ENCODE data around the gene GRM4.

Gene GRM4

DNA sequence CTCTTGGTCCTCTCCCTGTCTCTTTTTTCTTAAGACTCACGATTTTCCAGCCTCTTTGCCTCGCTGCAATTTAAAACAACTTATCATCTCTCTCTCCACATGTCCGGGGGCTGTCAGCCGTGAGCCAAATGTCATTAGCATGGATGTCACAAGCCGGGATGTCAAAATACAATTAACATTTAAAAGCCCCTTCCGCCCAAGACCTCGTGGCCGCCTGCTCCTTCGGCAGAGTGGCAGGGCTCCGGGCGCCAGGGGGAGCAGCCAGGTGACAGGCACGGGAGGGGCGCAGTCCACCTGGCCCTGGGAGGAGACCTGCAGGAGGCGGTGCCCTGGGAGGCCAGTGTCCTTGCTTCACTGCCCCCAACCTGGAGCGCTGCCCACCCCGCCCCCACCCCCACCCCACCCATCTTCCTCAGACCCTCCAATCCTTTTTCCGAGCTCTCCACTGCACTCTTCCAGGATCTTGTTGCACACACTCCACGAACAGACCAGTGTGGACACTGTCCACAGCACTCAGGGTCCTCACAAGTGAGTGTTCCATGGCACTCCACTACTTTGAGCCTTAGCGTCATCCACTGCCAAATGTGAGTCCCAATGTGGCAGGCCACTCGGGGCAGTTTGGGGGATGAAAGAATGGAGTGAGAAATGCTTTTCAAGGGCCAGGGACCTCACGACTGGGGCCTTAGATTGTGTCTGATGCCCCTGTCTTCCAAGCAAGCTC, 5.6 kb upstream of the GRM4 start:
- TF ChIP-seq, protein P1, sequence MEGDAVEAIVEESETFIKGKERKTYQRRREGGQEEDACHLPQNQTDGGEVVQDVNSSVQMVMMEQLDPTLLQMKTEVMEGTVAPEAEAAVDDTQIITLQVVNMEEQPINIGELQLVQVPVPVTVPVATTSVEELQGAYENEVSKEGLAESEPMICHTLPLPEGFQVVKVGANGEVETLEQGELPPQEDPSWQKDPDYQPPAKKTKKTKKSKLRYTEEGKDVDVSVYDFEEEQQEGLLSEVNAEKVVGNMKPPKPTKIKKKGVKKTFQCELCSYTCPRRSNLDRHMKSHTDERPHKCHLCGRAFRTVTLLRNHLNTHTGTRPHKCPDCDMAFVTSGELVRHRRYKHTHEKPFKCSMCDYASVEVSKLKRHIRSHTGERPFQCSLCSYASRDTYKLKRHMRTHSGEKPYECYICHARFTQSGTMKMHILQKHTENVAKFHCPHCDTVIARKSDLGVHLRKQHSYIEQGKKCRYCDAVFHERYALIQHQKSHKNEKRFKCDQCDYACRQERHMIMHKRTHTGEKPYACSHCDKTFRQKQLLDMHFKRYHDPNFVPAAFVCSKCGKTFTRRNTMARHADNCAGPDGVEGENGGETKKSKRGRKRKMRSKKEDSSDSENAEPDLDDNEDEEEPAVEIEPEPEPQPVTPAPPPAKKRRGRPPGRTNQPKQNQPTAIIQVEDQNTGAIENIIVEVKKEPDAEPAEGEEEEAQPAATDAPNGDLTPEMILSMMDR (IDR thresholded peaks at IDR 0.05; ENCODE audit: control insufficient read depth, insufficient read depth, low read depth, low read length, missing control alignments) = no peak
- H3K4me3 ChIP-seq (ENCODE audit: control insufficient read depth, low read depth, low read length) = no peak overlapping the region
- no peak for DNase-seq (ENCODE audit: low read depth)

DNA sequence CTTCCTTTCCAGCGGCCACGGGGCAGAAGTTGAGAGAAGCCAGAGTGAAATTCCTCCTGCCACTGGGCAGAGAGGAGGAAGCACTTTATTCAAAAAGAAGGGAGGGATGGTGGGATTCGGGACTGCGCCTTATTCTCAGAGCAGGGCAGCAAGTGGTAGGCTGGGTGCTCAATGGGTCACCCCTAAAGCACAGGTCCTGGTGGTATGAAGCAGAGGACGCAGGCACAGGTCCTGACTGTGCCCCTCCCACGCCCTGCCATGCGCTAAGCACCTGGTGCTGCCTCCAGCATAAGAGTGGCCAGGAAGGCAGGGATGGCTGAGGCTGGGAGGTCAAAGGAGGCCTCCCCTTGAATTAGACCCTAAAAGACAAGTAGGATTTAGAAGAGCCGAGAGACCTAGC, 4.9 kb upstream of the GRM4 start:
- DNase-seq (ENCODE audit: low read depth) = no peak
- TF ChIP-seq, protein P1 (IDR thresholded peaks at IDR 0.05; ENCODE audit: control insufficient read depth, insufficient read depth, low read depth, low read length, missing control alignments) = no peak
- no peak overlapping the region for H3K4me3 ChIP-seq (ENCODE audit: control insufficient read depth, low read depth, low read length)

DNA sequence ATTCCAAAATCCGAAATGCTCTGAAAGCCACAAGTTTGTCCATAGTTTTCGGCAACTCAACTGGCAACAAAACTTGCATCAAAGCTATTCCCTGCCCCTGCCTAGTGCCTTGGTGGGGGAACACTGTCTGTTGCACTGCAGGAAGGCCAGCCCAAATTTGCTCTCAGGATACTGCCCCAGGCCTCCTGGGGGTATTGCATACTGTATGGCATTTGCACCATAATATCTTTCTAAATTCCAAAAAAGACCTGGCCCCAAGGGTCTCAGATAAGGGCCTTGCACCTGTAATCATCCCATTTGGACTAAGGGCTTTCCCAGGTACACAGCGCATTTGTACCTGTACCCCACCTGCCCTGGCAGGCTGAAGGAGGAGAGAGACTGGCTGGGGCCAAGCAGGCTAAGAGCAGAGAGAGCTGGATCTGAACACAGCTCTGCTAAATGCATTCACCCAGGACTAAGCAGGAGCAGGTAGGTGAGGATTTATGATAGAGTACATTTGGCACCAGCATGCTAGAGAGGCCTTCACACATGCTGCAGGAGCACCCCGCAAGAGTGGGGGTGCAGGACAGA, 4.0 kb upstream of the GRM4 start:
- no peak overlapping the region for H3K4me3 ChIP-seq (ENCODE audit: control insufficient read depth, low read depth, low read length)
- DNase-seq (ENCODE audit: low read depth) = no peak
- TF ChIP-seq, protein P1 (IDR thresholded peaks at IDR 0.05; ENCODE audit: control insufficient read depth, insufficient read depth, low read depth, low read length, missing control alignments) = no peak

GRCh38 chr6:34149452-34149810, 3.5 kb upstream of the GRM4 start:
- no peak for DNase-seq (ENCODE audit: low read depth)
- no peak overlapping the region for H3K4me3 ChIP-seq (ENCODE audit: control insufficient read depth, low read depth, low read length)
- TF ChIP-seq, protein P1 (IDR thresholded peaks at IDR 0.05; ENCODE audit: control insufficient read depth, insufficient read depth, low read depth, low read length, missing control alignments) = no peak

- DNase-seq (ENCODE audit: low read depth) = no peak
- TF ChIP-seq, protein P1 (IDR thresholded peaks at IDR 0.05; ENCODE audit: control insufficient read depth, insufficient read depth, low read depth, low read length, missing control alignments) = no peak
- H3K4me3 ChIP-seq (ENCODE audit: control insufficient read depth, low read depth, low read length) = no peak overlapping the region
Measured at GRCh38 chr6:34148631-34149451, 3.0 kb upstream of the GRM4 start.

DNA sequence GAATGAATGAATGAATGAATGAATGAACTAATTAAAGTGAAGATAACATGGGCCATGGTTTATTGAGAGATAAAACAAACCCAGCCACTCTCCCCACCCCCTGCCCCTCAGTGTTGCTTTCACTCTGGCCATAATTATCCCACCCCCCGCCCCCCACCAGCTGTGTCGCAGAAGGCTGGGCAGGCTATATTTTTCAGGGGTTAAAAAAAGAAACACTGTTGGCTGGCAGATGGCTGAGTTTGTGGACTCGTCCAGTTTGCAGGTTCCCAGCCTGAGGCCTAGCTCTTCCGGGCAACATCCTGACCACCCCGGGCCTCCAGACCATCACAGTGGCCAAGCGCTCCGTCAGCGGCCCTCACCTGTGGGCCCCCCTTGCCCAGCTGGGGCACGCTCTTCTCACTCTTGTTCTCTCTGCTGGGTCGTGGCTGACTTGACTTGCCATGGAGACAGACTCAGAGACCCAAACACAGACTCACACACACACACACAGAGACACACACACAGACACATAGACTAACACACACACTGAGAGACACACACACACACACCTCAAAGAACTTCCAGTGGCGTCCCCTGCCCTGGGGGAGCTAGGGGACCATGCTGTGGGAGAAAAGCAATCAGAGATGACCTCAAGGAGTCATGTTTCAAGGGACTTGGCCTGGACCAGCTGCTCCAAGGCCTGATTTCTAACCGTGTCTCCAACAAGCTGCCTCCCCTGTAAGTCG, 2.2 kb upstream of the GRM4 start:
- TF ChIP-seq, protein P1 (IDR thresholded peaks at IDR 0.05; ENCODE audit: control insufficient read depth, insufficient read depth, low read depth, low read length, missing control alignments) = no peak
- H3K4me3 ChIP-seq (ENCODE audit: control insufficient read depth, low read depth, low read length) = no peak overlapping the region
- no peak for DNase-seq (ENCODE audit: low read depth)
